ENCODE data around the gene SETD2.

The SETD2 gene

GRCh38 chr3:46974421-46975171 is 189.3 kb downstream of the SETD2 start:
- Histone ChIP-seq H3K27me3 (ENCODE audit: insufficient read depth, poor library complexity, severe bottlenecking) (no peaks in the 10 kb centered on the region), H3K27ac (replicated peaks) (peak overlapping the region; percentile 94), H3K4me3 (replicated peaks; ENCODE audit: insufficient read depth, low read length) (peak overlapping the region; percentile 76)
- DNase-seq (ENCODE audit: low read depth in 1 of 2, low spot score in 1 of 2) = peak in 1 of 2 experiments; percentile 51
- TF ChIP-seq SPI1 (IDR thresholded peaks at IDR 0.05; ENCODE audit: borderline replicate concordance, low read depth) (peak; percentile 77), GABPA (IDR thresholded peaks at IDR 0.05; ENCODE audit: low read depth) (no peak)

- no peak overlapping the region for H3K27ac ChIP-seq (replicated peaks)
- no peaks in the 10 kb centered on the region for H3K27me3 ChIP-seq (ENCODE audit: insufficient read depth, poor library complexity, severe bottlenecking)
- TF ChIP-seq, protein P1, sequence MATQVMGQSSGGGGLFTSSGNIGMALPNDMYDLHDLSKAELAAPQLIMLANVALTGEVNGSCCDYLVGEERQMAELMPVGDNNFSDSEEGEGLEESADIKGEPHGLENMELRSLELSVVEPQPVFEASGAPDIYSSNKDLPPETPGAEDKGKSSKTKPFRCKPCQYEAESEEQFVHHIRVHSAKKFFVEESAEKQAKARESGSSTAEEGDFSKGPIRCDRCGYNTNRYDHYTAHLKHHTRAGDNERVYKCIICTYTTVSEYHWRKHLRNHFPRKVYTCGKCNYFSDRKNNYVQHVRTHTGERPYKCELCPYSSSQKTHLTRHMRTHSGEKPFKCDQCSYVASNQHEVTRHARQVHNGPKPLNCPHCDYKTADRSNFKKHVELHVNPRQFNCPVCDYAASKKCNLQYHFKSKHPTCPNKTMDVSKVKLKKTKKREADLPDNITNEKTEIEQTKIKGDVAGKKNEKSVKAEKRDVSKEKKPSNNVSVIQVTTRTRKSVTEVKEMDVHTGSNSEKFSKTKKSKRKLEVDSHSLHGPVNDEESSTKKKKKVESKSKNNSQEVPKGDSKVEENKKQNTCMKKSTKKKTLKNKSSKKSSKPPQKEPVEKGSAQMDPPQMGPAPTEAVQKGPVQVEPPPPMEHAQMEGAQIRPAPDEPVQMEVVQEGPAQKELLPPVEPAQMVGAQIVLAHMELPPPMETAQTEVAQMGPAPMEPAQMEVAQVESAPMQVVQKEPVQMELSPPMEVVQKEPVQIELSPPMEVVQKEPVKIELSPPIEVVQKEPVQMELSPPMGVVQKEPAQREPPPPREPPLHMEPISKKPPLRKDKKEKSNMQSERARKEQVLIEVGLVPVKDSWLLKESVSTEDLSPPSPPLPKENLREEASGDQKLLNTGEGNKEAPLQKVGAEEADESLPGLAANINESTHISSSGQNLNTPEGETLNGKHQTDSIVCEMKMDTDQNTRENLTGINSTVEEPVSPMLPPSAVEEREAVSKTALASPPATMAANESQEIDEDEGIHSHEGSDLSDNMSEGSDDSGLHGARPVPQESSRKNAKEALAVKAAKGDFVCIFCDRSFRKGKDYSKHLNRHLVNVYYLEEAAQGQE (IDR thresholded peaks at IDR 0.05; ENCODE audit: insufficient replicate concordance, low read depth) = no peak
- TF ChIP-seq CTCF (IDR thresholded peaks at IDR 0.05; ENCODE audit: insufficient read depth, low read length) = no peak
- H3K4me3 ChIP-seq (replicated peaks; ENCODE audit: insufficient read depth, low read length) = no peak overlapping the region
- DNase-seq (ENCODE audit: low read depth in 1 of 2, low spot score in 1 of 2) = no peak
Observed at GRCh38 chr3:46972396-46972795, 191.5 kb downstream of the SETD2 start.

DNA sequence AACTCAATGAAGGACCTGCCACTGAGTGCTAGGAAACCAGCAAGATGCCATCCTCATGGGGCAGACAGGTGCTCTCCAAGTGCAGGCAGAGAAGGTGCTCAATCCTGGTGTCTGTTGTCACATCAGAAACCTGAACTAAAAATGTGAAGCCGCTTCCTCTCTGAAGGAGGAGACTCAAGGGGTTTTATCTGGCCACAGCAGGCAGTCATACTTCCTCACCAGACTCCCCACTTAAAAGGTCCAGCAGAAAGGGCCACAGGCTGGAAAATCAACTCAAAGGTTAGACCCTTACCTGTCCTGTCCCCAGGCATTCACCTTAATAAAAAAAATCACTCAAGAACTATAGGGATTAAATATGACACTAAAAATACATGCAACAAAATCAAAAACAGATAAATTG is 192.2 kb downstream of the SETD2 start:
- H3K27me3 ChIP-seq (ENCODE audit: insufficient read depth, poor library complexity, severe bottlenecking) = no peaks in the 10 kb centered on the region
- no peak for DNase-seq (ENCODE audit: low read depth in 1 of 2, low spot score in 1 of 2)
- H3K27ac ChIP-seq (replicated peaks) = no peak overlapping the region; the same call in 1 of the 2 replicates
- TF ChIP-seq SPI1 (IDR thresholded peaks at IDR 0.05; ENCODE audit: borderline replicate concordance, low read depth) = peak; percentile 76; the same call in 1 of the 2 replicates
- TF ChIP-seq, protein P1 (IDR thresholded peaks at IDR 0.05; ENCODE audit: insufficient replicate concordance, low read depth) = no peak
- no peak overlapping the region for H3K4me3 ChIP-seq (replicated peaks; ENCODE audit: insufficient read depth, low read length)

GRCh38 chr3:46971151-46971550 is 192.8 kb downstream of the SETD2 start:
- DNase-seq (ENCODE audit: low read depth in 1 of 2, low spot score in 1 of 2) = no peak
- H3K27me3 ChIP-seq (ENCODE audit: insufficient read depth, poor library complexity, severe bottlenecking) = no peaks in the 10 kb centered on the region
- H3K27ac ChIP-seq (replicated peaks) = peak overlapping the region; percentile 28; the same call in 1 of the 2 replicates
- TF ChIP-seq SPI1 (IDR thresholded peaks at IDR 0.05; ENCODE audit: borderline replicate concordance, low read depth) (no peak), CTCF (IDR thresholded peaks at IDR 0.05; ENCODE audit: insufficient read depth, low read length) (no peak), POLR2AphosphoS5 (IDR thresholded peaks at IDR 0.05; ENCODE audit: low read depth) (no peak), GABPA (IDR thresholded peaks at IDR 0.05; ENCODE audit: low read depth) (no peak)
- TF ChIP-seq, protein P1 (IDR thresholded peaks at IDR 0.05; ENCODE audit: insufficient replicate concordance, low read depth) = no peak
- H3K4me3 ChIP-seq (replicated peaks; ENCODE audit: insufficient read depth, low read length) = no peak overlapping the region

All from HL-60 (cell line).